Adipocyte (in vitro differentiated cells): ENCODE results near the gene LAMA4.

Experiments used
- DNase-seq: peaks from one replicate; pipeline ENCODE4 v3.0.0-alpha.2; 2015; ENCODE audit warnings: low read depth
- H3K27me3 ChIP-seq: replicated peaks from 2 replicates; pipeline ENCODE4 v1.7.0; 2013; ENCODE audit warnings: mild to moderate bottlenecking, low read length, moderate library complexity; ENCODE audit not compliant: control insufficient read depth, insufficient read depth
- H3K36me3 ChIP-seq: 2 replicates; pipeline ENCODE4 v1.7.0; 2013; ENCODE audit warnings: low read length, mild to moderate bottlenecking, moderate library complexity; ENCODE audit not compliant: control insufficient read depth, insufficient read depth, severe bottlenecking
- H3K4me1 ChIP-seq: 2 replicates; pipeline ENCODE4 v1.7.0; 2013; ENCODE audit warnings: mild to moderate bottlenecking, low read length, moderate library complexity; ENCODE audit not compliant: control insufficient read depth, insufficient read depth
- H3K4me3 ChIP-seq: 2 replicates; pipeline ENCODE4 v1.7.0; 2013; ENCODE audit warnings: mild to moderate bottlenecking, low read length, moderate library complexity
- H3K9ac ChIP-seq: 2 replicates; pipeline ENCODE4 v1.7.0; 2013; ENCODE audit warnings: mild to moderate bottlenecking, low read length, moderate library complexity
- H3K9me3 ChIP-seq: 2 replicates; pipeline ENCODE4 v1.7.0; 2013; ENCODE audit warnings: mild to moderate bottlenecking, low read length, moderate library complexity; ENCODE audit not compliant: control insufficient read depth

Gene LAMA4

DNA sequence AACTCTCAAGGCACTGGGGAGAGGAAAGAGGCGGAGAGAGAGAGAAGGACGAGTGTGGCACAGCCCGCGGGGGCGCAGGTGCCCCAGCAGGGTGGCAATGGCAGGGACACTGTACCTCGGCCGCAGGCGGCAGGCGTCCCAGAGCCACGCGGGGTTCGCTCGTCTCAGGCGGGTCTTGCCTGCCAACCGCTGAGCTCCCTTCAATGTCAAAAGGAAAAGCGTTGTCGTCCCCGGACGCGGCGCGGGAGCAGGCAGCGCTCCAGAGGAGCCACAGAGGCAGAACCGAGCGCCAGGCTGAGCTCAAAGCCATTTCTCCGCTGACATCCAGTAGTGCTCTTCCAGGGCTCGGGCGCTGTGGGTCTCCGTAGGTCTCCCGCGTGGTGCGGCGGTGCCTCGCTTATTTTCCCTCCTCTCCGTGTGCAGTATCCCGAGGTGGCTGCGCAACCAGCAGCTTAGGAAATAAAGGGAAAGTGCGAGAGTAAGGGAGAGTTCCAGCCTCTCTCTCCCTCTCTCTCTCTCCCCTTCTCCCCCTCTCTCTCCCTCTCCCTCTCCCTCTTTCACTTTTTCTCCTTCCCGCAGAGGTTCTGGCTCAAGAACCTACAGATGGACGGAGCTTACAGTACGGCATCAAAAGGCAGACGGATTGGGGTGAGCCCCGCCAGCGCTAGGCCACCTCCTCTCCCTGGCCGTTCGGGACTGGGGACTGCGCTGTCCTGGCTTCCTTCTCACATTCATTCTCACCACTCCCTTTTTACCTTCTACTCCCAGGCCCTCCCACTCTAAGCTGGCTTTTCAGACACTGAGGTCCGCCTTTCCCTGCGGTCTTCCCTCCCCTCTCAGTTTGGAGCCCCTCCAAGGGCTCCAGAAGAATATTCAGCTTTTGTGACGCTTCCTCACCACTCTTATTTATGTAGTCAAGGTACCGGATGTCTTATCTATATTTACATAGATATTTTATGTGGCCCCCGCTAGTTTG lies at the start of gene LAMA4:
LAMA4 (minus strand) TSS at position 727 of the 976 bp plus-strand sequence; CDS start at position 310, 417 bp downstream.
- Histone ChIP-seq H3K9ac (peak within 1 kb of the TSS; percentile 96), H3K9me3 (no peaks in the 10 kb centered on the region), H3K4me3 (peak within 1 kb of the TSS; percentile 95), H3K36me3 (peaks cover 16% of the 10 kb centered on the region), H3K27me3 (no peaks in the 10 kb centered on the region), H3K4me1 (peaks cover 26% of the 10 kb centered on the region)
- DNase-seq = peak; percentile 72

- Histone ChIP-seq H3K36me3 (no peaks in the 10 kb centered on the region), H3K9ac (no peak overlapping the region), H3K9me3 (no peaks in the 10 kb centered on the region), H3K4me1 (peaks cover 43% of the 10 kb centered on the region), H3K27me3 (no peaks in the 10 kb centered on the region), H3K4me3 (no peak overlapping the region)
- DNase-seq = no peak
Measured at GRCh38 chr6:112302142-112302705, 47.9 kb upstream of the LAMA4 start.

DNA sequence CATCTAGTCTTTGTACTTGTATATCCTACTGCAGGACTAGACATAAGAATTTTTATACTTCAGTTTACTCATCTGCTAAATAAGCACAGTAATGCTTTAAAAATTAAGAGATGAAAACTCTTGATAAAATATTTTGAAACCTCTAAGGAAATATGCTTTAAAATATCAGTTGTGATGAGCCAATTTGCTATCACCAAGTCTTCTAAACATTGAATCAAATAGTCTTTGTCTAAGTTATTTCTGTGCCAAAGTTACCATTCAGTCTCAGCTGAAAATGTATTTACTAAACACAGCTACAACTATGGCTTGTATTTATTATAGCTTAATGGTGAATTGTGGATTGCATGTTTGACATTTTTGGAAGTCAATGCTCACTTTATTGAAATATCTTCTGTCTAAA lies 46.5 kb upstream of the LAMA4 start:
- no peak overlapping the region for H3K4me3 ChIP-seq

GRCh38 chr6:112298816-112299281 lies 44.5 kb upstream of the LAMA4 start:
- H3K4me3 ChIP-seq = peak overlapping the region; percentile 51
- peaks cover 56% of the 10 kb centered on the region for H3K4me1 ChIP-seq
- H3K9me3 ChIP-seq = no peaks in the 10 kb centered on the region
- peak overlapping the region; percentile 86 for H3K9ac ChIP-seq
- H3K27me3 ChIP-seq = no peaks in the 10 kb centered on the region
- no peaks in the 10 kb centered on the region for H3K36me3 ChIP-seq
- peak; percentile 84 for DNase-seq

More for the DNA sequence above, 46.5 kb upstream of the LAMA4 start:
- Histone ChIP-seq H3K4me1 (peaks cover 54% of the 10 kb centered on the region), H3K36me3 (no peaks in the 10 kb centered on the region), H3K27me3 (no peaks in the 10 kb centered on the region), H3K9ac (no peak overlapping the region), H3K9me3 (no peaks in the 10 kb centered on the region)
- no peak for DNase-seq

- peak; percentile 94 for DNase-seq
- peak overlapping the region; percentile 86 for H3K9ac ChIP-seq
- no peaks in the 10 kb centered on the region for H3K9me3 ChIP-seq
- H3K4me3 ChIP-seq = peak overlapping the region; percentile 51
- no peaks in the 10 kb centered on the region for H3K27me3 ChIP-seq
- no peaks in the 10 kb centered on the region for H3K36me3 ChIP-seq
- peaks cover 56% of the 10 kb centered on the region for H3K4me1 ChIP-seq
Measured at GRCh38 chr6:112298021-112298745, 43.8 kb upstream of the LAMA4 start.

DNA sequence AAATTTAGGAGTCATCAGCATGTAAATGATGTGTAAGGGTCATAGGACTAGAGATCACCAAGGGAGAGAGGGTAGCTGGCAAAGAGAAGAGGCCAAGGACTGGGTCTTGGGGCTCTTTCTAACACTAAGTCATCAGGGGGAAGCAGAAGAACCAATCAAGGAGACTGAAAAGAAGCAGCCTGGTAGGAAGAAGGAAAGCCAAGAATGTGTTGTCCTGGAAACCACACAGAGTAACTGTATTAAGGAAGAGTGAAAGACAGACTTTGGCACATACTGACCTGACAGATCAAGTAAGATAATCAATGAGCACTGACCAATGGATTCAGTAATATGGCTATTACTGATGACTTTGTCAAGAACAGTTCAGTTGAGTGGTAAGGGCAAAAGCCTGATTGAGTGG lies 42.3 kb upstream of the LAMA4 start:
- H3K27me3 ChIP-seq = no peaks in the 10 kb centered on the region
- H3K4me1 ChIP-seq = peaks cover 65% of the 10 kb centered on the region
- H3K4me3 ChIP-seq = no peak overlapping the region
- H3K9ac ChIP-seq = no peak overlapping the region
- no peak for DNase-seq
- no peaks in the 10 kb centered on the region for H3K9me3 ChIP-seq
- no peaks in the 10 kb centered on the region for H3K36me3 ChIP-seq

DNA sequence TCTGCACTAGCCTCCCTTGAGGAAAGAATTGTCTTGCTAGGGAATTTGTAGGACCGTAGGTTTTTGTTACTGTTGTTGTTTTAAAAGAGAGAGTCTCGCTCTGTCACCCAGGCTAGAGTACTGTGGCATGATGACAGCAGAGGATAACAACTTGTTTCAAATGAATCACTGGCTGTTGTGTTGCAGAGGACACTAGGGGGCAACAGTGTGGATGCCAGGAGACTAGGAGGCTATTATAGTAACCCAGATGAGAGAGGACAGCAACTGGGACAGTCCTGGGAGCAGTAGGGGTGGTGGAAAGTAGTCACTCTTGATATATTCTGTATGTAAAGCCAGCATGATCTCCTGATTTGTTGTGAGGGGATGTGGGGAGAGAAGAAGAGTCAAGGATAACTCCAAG lies 41.8 kb upstream of the LAMA4 start:
- H3K36me3 ChIP-seq = no peaks in the 10 kb centered on the region
- peaks cover 65% of the 10 kb centered on the region for H3K4me1 ChIP-seq
- H3K4me3 ChIP-seq = no peak overlapping the region
- DNase-seq = peak; percentile 64
- no peak overlapping the region for H3K9ac ChIP-seq
- no peaks in the 10 kb centered on the region for H3K9me3 ChIP-seq
- H3K27me3 ChIP-seq = no peaks in the 10 kb centered on the region

GRCh38 chr6:112291161-112291762 lies 36.9 kb upstream of the LAMA4 start:
- Histone ChIP-seq H3K4me1 (peaks cover 56% of the 10 kb centered on the region), H3K36me3 (no peaks in the 10 kb centered on the region), H3K9me3 (no peaks in the 10 kb centered on the region), H3K9ac (peak overlapping the region; percentile 30), H3K4me3 (no peak overlapping the region), H3K27me3 (no peaks in the 10 kb centered on the region)
- DNase-seq = peak; percentile 65

DNA sequence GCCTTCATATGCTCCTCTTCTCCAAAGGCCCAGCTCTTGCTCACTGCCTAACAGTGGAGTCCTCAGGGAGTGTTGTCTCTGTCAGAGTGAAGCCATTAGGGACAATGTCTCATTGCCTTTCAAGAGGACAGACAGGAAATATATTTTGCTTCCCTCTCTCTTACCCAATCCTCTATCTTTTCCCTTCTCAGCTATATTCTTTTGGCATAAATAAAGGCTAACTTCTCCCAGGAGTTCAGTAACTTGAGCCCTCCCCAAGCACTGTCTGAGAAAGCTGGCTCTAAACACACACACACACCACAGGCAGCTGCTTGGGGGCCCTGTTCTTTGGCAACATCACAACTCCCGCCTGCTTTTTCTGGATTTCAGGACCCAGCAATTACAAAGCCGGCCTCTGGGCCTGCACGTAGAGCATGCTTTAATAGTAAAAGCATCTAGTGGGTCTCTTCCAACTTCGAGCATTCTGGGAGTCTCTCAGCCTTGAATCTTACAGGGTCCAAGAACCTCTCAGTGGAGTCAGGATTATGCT lies 34.7 kb upstream of the LAMA4 start:
- no peaks in the 10 kb centered on the region for H3K27me3 ChIP-seq
- H3K36me3 ChIP-seq = no peaks in the 10 kb centered on the region
- H3K9me3 ChIP-seq = no peaks in the 10 kb centered on the region
- DNase-seq = peak; percentile 92
- H3K4me3 ChIP-seq = peak overlapping the region; percentile 45
- peaks cover 50% of the 10 kb centered on the region for H3K4me1 ChIP-seq
- H3K9ac ChIP-seq = peak overlapping the region; percentile 79

- Histone ChIP-seq H3K4me1 (peaks cover 50% of the 10 kb centered on the region), H3K27me3 (no peaks in the 10 kb centered on the region), H3K9me3 (no peaks in the 10 kb centered on the region), H3K36me3 (no peaks in the 10 kb centered on the region), H3K4me3 (no peak overlapping the region), H3K9ac (peak overlapping the region; percentile 38)
- no peak for DNase-seq
Measured at GRCh38 chr6:112288475-112288874, 34.1 kb upstream of the LAMA4 start.
